Right renal cortex interstitium (tissue), 3 donors: ENCODE data around the gene EXOC3. TPM values are rescaled to one million over a fixed set of nuclear protein-coding genes. Genes with fewer than 3 reads are reported as not detected.
"Not testable (repeated sequence)": the region's sequence is repeated elsewhere in the genome, so short reads cannot be mapped to it uniquely, and the experiment has no call there.

Experiments
- DNase-seq, 3 donors: peaks; one replicate each; pipeline ENCODE4 v3.0.0-alpha.2; 2013; ENCODE audit warnings: low read depth in 3 of 3, low spot score in 2 of 3
- polyA plus RNA-seq, 3 donors: library from polyadenylated mRNA; unstranded; fragments of 120-200 nt; gene quantifications; one replicate each; pipeline ENCODE4 v1.2.1, GENCODE V29; 2013; ENCODE audit not compliant: insufficient read length in 3 of 3

EXOC3 gene
- polyA plus RNA-seq, 3 donors = 48.7 to 55.6 (median 52.6) TPM

DNA sequence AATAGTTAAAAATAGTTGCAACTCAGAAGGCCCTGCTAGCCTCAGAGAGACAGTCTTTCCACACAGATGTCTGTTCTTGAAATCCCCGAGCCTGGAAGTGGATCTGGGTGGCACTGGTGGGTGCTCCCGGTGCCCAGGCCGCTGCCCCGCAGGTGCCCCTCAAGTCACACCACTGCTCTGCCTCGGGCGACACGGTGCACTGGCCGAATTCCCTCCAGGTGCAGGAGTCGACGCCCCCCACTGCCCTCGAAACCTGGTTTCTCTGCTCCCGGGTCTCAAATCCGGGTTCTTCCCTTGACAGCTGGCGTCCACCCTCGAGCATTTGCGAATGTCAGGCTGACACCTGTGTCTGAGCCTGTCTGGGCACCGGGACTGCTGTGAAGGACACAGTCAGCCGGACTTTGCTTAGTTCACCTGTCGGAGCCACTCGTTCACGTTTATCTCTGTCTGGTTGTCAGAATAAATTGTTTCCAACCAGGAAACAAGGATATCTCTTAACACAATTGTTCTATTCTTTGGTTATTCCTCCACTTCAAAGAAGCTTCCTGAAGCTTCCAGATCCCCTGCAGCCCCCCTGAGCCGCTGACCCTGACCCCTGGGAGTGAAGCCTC lies 54.2 kb downstream of the EXOC3 start:
- DNase-seq = no peak

- DNase-seq = no peak
Measured at GRCh38 chr5:497871-498509, 55.0 kb downstream of the EXOC3 start.

DNA sequence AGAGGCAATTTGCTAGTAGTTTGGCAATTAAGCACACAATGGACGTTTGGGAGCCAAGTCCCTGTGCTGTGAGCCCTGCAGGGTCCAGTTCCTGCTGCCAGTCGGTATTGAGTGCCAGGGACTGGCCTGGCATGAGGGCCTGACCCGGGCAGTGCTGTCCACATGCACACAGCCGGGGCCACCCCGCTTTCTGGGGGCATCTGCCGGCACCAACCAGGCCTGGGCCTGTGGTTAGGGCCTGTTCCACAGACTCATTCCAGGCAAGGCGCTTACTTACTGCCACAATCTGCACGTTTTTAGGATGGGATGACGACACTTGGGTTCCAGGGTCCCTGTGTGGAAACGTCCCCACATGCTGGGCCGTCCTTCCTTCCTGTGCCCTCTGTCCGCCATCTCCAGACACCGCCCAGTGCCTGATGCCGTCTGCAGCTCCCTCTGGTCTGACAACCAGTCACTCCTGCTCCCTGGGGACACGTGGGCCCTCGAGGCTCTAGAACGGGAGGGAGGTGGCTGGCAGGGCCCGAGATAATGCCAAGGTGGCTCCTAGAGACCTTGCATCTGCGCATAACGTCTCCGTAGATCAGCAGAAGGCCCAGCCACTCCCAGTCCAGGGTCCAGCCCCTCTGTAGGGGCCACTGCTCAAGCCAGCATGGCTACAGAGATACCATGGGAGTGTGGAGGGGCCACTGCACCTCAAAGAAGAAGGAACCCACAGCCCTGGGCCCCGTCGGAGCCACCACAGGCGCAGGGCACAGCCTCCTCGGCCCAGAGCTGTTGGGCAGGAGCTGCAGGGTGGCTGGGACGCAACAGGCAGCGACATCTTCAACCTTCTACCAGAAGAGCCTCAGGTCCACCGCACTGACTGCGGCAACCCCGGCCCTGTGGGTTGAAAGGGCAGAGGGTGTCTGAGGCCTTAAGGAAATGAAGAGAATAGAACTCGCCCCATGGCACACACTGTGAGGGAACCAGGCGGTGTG lies 56.5 kb downstream of the EXOC3 start:
- DNase-seq = no peak

DNA sequence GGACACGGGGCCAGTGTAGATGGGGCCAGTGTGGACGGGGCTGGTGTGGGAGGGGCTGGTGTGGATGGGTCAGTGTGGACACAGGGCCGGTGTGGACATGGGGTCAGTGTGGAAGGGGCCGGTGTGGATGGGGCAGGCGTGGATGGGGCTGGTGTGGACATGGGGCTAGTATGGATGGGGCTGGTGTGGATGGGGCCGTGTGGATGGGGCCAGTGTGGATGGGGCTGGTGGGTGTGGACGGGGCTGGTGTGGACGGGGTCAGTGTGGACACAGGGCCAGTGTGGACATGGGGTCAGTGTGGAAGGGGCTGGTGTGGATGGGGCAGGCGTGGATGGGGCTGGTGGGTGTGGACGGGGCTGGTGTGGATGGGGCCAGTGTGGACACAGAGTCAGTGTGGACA lies 57.5 kb downstream of the EXOC3 start:
- DNase-seq = no peak

GRCh38 chr5:501105-501830 lies 58.3 kb downstream of the EXOC3 start:
- DNase-seq = no peak

DNA sequence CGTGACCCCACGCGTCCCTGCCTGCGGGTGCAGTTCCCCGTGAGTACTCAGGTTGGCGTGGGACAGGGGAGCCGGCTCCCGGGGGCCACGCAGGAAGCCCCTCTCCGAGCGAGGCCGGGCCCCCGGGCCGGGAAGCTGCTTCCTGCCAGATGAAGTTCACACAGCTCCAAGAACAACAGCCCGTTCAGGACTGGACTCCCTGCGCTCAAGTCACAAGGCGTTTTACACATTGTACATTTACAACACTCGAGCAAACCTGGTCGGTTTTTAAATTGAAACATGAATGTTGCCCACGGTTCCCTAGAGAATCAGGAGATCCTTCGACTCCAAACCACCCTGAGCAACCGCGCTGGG lies 58.8 kb downstream of the EXOC3 start:
- DNase-seq = no peak

DNA sequence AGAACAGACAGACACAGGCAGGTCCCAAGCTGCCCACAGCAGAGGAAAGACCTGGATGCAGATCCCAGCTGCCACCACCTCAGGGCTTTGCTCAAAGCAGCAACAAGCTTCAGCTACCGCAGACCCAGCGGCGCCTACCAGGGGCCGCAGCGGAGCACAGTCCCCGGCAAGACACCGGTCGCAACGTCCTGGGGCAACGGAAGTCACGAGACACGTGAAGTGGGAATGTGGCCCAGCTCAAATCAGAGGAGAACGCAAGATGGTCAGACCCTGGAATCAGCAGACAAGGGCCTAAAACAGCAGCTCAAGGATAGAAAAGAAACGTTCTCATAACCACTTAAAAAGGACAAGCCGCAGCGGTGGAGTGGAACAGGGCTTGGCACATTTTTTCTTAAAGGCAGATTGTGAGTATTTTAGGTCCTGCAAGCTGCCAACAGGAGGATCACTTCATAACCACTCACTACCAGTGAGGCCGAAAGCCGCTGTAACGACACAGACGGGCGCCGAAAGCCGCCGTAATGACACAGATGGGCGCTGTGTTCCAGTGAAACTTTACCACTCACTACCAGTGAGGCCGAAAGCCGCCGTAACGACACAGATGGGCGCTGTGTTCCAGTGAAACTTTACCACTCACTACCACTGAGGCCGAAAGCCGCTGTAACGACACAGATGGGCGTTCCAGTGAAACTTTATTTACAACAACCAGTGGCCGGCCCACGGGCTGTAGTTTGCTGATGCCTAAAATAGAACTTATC lies 59.5 kb downstream of the EXOC3 start:
- DNase-seq = no peak

DNA sequence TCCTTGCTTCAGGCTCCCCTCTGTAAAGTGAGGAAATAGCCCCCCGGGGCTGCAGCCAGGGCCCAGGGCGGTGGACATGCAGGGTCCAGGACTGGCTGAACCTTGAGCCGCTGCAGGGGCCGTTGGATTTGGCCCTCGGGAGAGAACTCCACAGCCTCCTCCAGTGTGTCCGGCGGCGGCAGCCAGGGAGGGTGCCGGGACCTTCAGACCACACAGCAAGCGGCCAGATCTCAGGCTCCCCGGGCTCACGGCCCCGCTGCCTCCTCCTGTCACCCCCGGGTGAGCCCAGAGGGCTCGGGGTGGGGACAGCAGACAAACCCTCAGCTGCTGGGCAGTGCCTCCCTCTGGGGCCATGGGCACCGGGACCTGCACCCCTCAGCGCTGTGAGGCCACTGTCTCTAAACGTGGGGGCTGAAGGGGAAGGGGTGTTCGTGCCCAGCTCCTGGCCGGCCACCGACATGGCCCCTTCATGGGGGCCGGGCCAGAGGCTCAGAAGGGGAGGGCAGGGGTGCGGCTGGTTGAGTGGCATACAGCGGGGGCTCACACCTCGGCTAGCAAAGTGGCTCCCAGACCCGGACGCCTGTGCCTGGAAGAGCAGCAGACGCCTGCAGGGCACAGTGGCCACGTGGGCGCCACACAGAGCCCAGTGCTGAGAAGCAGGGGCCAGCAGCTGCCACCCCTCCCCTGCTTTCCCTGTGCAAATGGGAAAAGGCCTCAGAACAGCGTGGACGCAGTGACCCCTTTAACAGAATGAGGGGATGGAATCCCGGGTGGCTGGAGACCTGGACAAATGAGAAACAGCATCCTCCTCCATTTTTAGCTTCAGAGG lies 61.6 kb downstream of the EXOC3 start:
- no peak for DNase-seq

DNA sequence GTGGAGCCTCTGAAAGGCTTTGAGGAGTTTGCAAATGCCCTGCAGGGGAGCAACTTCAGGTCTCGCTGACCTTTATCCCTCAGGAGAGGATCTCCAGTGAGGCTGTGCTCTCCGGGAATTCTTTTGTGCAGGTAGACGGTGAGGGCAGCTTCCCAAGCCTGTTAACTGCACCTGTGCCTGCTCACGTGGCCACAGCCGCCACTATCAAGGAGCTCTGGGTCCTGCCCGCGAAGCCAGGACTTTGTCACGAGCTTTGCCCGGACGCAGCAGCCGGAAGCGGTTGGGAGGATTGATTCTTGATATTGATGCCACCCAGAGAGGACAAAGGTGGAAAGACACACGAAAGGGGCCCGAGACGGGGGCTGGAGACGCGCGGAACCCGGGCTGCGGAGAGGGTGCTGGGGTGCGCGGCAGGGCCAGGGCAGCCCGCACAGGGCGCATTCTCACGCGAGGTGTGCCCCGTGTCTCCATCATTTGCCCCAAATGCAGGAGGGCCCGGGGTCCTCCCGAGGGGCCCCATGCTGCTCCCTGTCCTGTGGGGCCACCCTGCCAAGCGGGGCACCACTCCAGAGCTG lies 63.1 kb downstream of the EXOC3 start:
- DNase-seq = no peak

GRCh38 chr5:507986-508575 lies 65.1 kb downstream of the EXOC3 start:
- not testable (repeated sequence) for DNase-seq

GRCh38 chr5:509611-510185 lies 66.7 kb downstream of the EXOC3 start:
- DNase-seq = no peak

DNA sequence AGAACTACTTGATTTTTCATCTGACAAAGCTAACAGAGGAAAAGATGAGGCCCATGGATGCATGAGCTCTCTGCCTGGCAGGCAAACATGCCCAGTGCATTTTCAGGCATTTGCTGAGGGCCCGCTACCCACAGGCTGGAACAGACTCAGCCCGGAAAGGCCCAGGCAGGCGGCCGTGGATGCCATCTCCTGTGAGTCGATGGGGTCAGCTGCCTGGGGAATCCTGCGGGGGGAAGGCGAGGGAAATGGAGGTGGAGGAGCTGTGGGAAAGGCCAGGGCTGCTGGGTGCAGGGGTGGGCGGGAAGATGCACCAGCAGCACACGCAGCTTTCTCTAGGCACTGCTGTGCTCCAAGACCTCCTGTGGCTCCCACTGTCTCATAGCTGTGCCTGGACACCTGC lies 67.5 kb downstream of the EXOC3 start:
- no peak for DNase-seq

GRCh38 chr5:511476-511875 lies 68.5 kb downstream of the EXOC3 start:
- DNase-seq = no peak

- no peak for DNase-seq
Measured at GRCh38 chr5:513216-514100, 70.5 kb downstream of the EXOC3 start.

DNA sequence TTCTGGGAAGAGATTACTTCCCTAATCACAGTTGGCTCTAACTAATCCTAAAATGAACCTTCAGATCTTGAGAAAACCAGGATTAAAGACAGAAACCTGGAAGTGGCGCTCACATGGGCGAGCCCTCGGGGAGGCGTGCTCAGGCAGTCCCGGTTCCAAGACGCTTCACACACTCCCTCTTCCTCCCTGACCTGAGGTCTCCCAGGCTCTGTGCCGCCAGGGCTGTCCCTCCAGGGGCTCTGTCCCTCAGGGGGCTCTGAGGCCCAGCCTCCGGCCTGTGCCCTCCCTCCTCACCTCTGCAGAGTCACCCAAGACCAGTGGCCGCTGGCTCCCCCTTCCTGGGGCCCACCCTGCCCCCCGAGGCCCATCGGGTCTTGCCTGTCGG lies 71.1 kb downstream of the EXOC3 start:
- no peak for DNase-seq

DNA sequence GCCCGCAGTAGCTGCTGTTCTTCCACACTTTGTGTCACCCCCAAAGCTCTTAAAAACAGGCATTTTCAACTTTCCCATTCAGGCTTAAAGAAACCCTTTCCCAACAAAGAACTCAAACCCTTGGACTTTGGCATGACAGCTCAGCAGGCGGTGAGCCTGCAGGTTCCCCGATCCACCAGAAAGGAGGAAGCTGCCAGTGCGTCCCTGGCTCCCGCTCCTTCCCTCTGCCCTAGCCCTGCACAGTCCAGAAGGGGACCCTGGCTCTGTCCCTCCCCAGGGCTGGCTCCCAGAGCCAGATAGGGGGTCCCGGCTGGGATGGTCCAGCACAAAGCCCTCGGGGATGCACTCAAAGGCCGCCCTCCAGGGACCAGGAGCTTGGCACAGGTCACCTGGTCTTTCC lies 71.7 kb downstream of the EXOC3 start:
- DNase-seq = no peak

DNA sequence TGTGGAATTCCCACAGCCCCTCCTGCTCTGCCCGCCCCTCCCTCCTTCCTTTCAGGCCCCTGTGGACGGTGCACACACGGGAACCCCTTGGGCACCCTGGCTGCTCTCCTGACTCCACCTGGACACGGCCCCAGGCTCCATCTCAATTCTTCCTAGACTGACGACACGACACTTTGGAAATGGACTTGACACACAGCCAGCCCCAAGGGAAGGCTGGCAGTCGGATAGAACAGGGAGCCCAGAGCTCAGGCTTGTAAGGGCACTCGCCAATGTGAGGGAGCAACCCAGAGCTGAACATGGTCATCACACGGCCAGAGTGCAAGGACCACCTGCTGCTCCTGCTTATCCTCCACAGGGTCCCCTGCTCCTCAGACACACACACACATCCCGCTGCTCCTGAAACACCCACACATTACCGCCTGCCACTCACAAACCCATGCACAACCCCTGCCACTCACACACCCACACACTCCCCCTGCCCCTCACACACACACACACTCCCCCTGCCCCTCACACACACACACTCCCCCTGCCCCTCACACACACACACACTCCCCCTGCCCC lies 72.4 kb downstream of the EXOC3 start:
- DNase-seq = no peak
